Measurements from ENCODE around the gene NKAIN4.

The NKAIN4 gene

GRCh38 chr20:63206878-63207277 is 47.4 kb downstream of the NKAIN4 start:
- no peak for TF ChIP-seq TAF1 (IDR thresholded peaks at IDR 0.05; ENCODE audit: low read depth)
- no peak for TF ChIP-seq USF1 (IDR thresholded peaks at IDR 0.05)
- TF ChIP-seq, protein P1, sequence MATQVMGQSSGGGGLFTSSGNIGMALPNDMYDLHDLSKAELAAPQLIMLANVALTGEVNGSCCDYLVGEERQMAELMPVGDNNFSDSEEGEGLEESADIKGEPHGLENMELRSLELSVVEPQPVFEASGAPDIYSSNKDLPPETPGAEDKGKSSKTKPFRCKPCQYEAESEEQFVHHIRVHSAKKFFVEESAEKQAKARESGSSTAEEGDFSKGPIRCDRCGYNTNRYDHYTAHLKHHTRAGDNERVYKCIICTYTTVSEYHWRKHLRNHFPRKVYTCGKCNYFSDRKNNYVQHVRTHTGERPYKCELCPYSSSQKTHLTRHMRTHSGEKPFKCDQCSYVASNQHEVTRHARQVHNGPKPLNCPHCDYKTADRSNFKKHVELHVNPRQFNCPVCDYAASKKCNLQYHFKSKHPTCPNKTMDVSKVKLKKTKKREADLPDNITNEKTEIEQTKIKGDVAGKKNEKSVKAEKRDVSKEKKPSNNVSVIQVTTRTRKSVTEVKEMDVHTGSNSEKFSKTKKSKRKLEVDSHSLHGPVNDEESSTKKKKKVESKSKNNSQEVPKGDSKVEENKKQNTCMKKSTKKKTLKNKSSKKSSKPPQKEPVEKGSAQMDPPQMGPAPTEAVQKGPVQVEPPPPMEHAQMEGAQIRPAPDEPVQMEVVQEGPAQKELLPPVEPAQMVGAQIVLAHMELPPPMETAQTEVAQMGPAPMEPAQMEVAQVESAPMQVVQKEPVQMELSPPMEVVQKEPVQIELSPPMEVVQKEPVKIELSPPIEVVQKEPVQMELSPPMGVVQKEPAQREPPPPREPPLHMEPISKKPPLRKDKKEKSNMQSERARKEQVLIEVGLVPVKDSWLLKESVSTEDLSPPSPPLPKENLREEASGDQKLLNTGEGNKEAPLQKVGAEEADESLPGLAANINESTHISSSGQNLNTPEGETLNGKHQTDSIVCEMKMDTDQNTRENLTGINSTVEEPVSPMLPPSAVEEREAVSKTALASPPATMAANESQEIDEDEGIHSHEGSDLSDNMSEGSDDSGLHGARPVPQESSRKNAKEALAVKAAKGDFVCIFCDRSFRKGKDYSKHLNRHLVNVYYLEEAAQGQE (IDR thresholded peaks at IDR 0.05; ENCODE audit: low read depth) = no peak

GRCh38 chr20:63205896-63206295 is 48.4 kb downstream of the NKAIN4 start:
- TF ChIP-seq USF1 (IDR thresholded peaks at IDR 0.05) (no peak), ZBTB7A (IDR thresholded peaks at IDR 0.05; ENCODE audit: low read depth) (no peak), FOXM1 (IDR thresholded peaks at IDR 0.05; ENCODE audit: borderline replicate concordance, low read depth) (no peak), CREB1 (IDR thresholded peaks at IDR 0.05; ENCODE audit: low read depth) (no peak), CEBPB (IDR thresholded peaks at IDR 0.05) (no peak), TAF1 (IDR thresholded peaks at IDR 0.05; ENCODE audit: low read depth) (no peak), MAX (IDR thresholded peaks at IDR 0.05) (no peak), NFIC (IDR thresholded peaks at IDR 0.05) (no peak), RAD21 (IDR thresholded peaks at IDR 0.05; ENCODE audit: low read depth) (no peak), TEAD4 (IDR thresholded peaks at IDR 0.05) (no peak), EP300 (IDR thresholded peaks at IDR 0.05; ENCODE audit: borderline replicate concordance) (no peak), TCF12 (IDR thresholded peaks at IDR 0.05; ENCODE audit: low read depth) (no peak), EGR1 (IDR thresholded peaks at IDR 0.05) (no peak), YY1 (IDR thresholded peaks at IDR 0.05; ENCODE audit: low read depth) (no peak)
- TF ChIP-seq, protein P1 (IDR thresholded peaks at IDR 0.05; ENCODE audit: low read depth) = no peak

DNA sequence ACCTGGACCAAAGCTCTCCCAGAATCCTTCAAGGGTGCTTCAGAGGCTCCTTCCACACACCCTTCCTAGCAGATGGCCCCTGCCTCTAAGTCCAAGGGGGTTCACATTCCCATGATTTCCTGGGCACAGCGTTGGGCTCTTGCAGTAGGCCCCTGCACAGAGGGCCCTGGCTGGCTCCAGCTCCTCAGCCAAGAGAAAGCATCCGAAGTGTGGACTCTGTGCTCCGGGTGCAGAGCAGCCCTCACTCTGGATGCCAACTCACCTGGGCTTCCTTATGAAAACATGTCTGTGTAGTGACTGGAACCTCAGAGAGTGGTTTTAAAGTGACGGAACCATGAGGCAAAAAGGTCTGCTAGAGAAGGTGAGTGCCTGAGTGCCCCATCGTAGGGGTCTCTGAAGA is 49.9 kb downstream of the NKAIN4 start:
- TF ChIP-seq, protein P1 (IDR thresholded peaks at IDR 0.05; ENCODE audit: low read depth) = no peak
- TF ChIP-seq ZBTB7A (IDR thresholded peaks at IDR 0.05; ENCODE audit: low read depth) (no peak), CEBPB (IDR thresholded peaks at IDR 0.05) (no peak), TEAD4 (IDR thresholded peaks at IDR 0.05) (no peak), MAX (IDR thresholded peaks at IDR 0.05) (no peak), YY1 (IDR thresholded peaks at IDR 0.05; ENCODE audit: low read depth) (no peak), CREB1 (IDR thresholded peaks at IDR 0.05; ENCODE audit: low read depth) (no peak), EGR1 (IDR thresholded peaks at IDR 0.05) (no peak), RAD21 (IDR thresholded peaks at IDR 0.05; ENCODE audit: low read depth) (no peak), TAF1 (IDR thresholded peaks at IDR 0.05; ENCODE audit: low read depth) (no peak), TCF12 (IDR thresholded peaks at IDR 0.05; ENCODE audit: low read depth) (no peak), NFIC (IDR thresholded peaks at IDR 0.05) (no peak), EP300 (IDR thresholded peaks at IDR 0.05; ENCODE audit: borderline replicate concordance) (no peak), USF1 (IDR thresholded peaks at IDR 0.05) (no peak)

DNA sequence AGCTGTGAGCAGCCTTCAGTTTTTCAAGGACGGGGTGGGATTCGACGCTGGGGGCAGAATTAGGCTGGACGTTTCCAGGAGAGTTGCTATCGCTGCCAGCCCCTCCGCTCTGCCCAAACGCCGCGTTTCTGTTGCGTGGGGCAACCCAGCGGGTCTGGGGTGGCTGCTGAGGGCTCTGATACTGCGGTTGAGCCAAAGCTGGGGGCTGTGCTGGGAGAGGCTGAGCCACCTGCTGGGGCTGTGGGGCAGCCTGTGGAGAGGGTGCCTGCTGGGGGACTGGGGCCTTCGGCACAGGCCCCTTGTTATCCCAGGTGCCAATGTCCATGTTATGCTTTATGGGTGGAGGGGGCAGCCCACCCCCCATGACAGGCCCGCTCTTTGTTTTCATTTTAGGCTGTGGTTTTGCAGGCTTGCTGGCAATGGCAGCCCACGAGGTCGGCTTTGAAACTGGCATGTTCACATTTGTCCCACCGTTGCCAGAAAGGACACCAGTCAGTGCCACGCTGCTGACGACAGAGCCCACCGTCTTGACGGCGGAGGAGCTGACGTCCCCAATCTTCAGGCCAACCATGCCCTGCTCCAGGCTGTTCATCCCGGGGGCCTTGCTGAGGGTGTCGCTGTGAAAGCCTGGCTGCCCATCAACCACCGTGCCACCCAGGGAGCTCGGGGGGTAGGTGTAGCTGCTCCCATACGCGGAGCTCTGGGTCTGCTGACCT is 51.3 kb downstream of the NKAIN4 start:
- TF ChIP-seq, protein P1 (IDR thresholded peaks at IDR 0.05; ENCODE audit: low read depth) = no peak
- no peak for TF ChIP-seq EP300 (IDR thresholded peaks at IDR 0.05; ENCODE audit: borderline replicate concordance)
- TF ChIP-seq NFIC (IDR thresholded peaks at IDR 0.05) = no peak
- no peak for TF ChIP-seq MAX (IDR thresholded peaks at IDR 0.05)
- TF ChIP-seq YY1 (IDR thresholded peaks at IDR 0.05; ENCODE audit: low read depth) = no peak
- no peak for TF ChIP-seq USF1 (IDR thresholded peaks at IDR 0.05)
- TF ChIP-seq TEAD4 (IDR thresholded peaks at IDR 0.05) = no peak
- no peak for TF ChIP-seq TAF1 (IDR thresholded peaks at IDR 0.05; ENCODE audit: low read depth)
- no peak for TF ChIP-seq TCF12 (IDR thresholded peaks at IDR 0.05; ENCODE audit: low read depth)
